ENCODE data around the gene FXYD2.

FXYD2 gene

GRCh38 chr11:117862019-117862725, 37.6 kb upstream of the FXYD2 start:
- Mint-ChIP-seq H3K27me3 (no peaks in the 10 kb centered on the region), H3K9me3 (ENCODE audit: low read depth) (no peaks in the 10 kb centered on the region), H3K36me3 (no peaks in the 10 kb centered on the region), H3K27ac (no peak overlapping the region), H3K4me1 (ENCODE audit: low read depth) (no peaks in the 10 kb centered on the region), H3K4me3 (no peak overlapping the region)

GRCh38 chr11:117861151-117862018, 36.8 kb upstream of the FXYD2 start:
- Mint-ChIP-seq H3K27ac (no peak overlapping the region), H3K4me3 (no peak overlapping the region), H3K36me3 (no peaks in the 10 kb centered on the region), H3K9me3 (ENCODE audit: low read depth) (no peaks in the 10 kb centered on the region), H3K4me1 (ENCODE audit: low read depth) (no peaks in the 10 kb centered on the region), H3K27me3 (no peaks in the 10 kb centered on the region)

GRCh38 chr11:117860139-117860538, 35.6 kb upstream of the FXYD2 start:
- H3K27ac Mint-ChIP-seq: no peak overlapping the region
- no peaks in the 10 kb centered on the region for H3K36me3 Mint-ChIP-seq
- H3K27me3 Mint-ChIP-seq: no peaks in the 10 kb centered on the region
- no peak overlapping the region for H3K4me3 Mint-ChIP-seq
- H3K4me1 Mint-ChIP-seq (ENCODE audit: low read depth): no peaks in the 10 kb centered on the region
- no peaks in the 10 kb centered on the region for H3K9me3 Mint-ChIP-seq (ENCODE audit: low read depth)

GRCh38 chr11:117859488-117860112, 35.1 kb upstream of the FXYD2 start:
- Mint-ChIP-seq H3K4me1 (ENCODE audit: low read depth) (no peaks in the 10 kb centered on the region), H3K27me3 (no peaks in the 10 kb centered on the region), H3K27ac (no peak overlapping the region), H3K36me3 (no peaks in the 10 kb centered on the region), H3K9me3 (ENCODE audit: low read depth) (no peaks in the 10 kb centered on the region), H3K4me3 (no peak overlapping the region)

GRCh38 chr11:117859061-117859460, 34.5 kb upstream of the FXYD2 start:
- Mint-ChIP-seq H3K4me3 (no peak overlapping the region), H3K4me1 (ENCODE audit: low read depth) (no peaks in the 10 kb centered on the region), H3K27ac (no peak overlapping the region), H3K27me3 (no peaks in the 10 kb centered on the region), H3K9me3 (ENCODE audit: low read depth) (no peaks in the 10 kb centered on the region), H3K36me3 (no peaks in the 10 kb centered on the region)

- Mint-ChIP-seq H3K27me3 (no peaks in the 10 kb centered on the region), H3K4me3 (no peak overlapping the region), H3K36me3 (peaks cover 2% of the 10 kb centered on the region), H3K27ac (no peak overlapping the region), H3K4me1 (ENCODE audit: low read depth) (no peaks in the 10 kb centered on the region), H3K9me3 (ENCODE audit: low read depth) (peaks cover 3% of the 10 kb centered on the region)
Measured at GRCh38 chr11:117857734-117858414, 33.3 kb upstream of the FXYD2 start.

- Mint-ChIP-seq H3K4me3 (no peak overlapping the region), H3K27ac (no peak overlapping the region), H3K9me3 (ENCODE audit: low read depth) (peaks cover 8% of the 10 kb centered on the region), H3K4me1 (ENCODE audit: low read depth) (no peaks in the 10 kb centered on the region), H3K27me3 (no peaks in the 10 kb centered on the region), H3K36me3 (peaks cover 7% of the 10 kb centered on the region)
Measured at GRCh38 chr11:117855912-117856651, 31.5 kb upstream of the FXYD2 start.

- Mint-ChIP-seq H3K27ac (no peak overlapping the region), H3K4me1 (ENCODE audit: low read depth) (no peaks in the 10 kb centered on the region), H3K36me3 (peaks cover 7% of the 10 kb centered on the region), H3K27me3 (no peaks in the 10 kb centered on the region), H3K9me3 (ENCODE audit: low read depth) (peaks cover 8% of the 10 kb centered on the region), H3K4me3 (no peak overlapping the region)
Measured at GRCh38 chr11:117855186-117855845, 30.8 kb upstream of the FXYD2 start.

- Mint-ChIP-seq H3K27ac (no peak overlapping the region), H3K27me3 (no peaks in the 10 kb centered on the region), H3K36me3 (peaks cover 7% of the 10 kb centered on the region), H3K9me3 (ENCODE audit: low read depth) (peaks cover 8% of the 10 kb centered on the region), H3K4me1 (ENCODE audit: low read depth) (no peaks in the 10 kb centered on the region), H3K4me3 (no peak overlapping the region)
Measured at GRCh38 chr11:117852309-117852708, 27.8 kb upstream of the FXYD2 start.

GRCh38 chr11:117851852-117852251, 27.3 kb upstream of the FXYD2 start:
- Mint-ChIP-seq H3K4me3 (no peak overlapping the region), H3K36me3 (peaks cover 7% of the 10 kb centered on the region), H3K27ac (no peak overlapping the region), H3K27me3 (no peaks in the 10 kb centered on the region), H3K9me3 (ENCODE audit: low read depth) (peaks cover 8% of the 10 kb centered on the region), H3K4me1 (ENCODE audit: low read depth) (no peaks in the 10 kb centered on the region)

GRCh38 chr11:117851106-117851505, 26.6 kb upstream of the FXYD2 start:
- H3K27ac Mint-ChIP-seq: no peak overlapping the region
- H3K4me3 Mint-ChIP-seq: no peak overlapping the region
- no peaks in the 10 kb centered on the region for H3K27me3 Mint-ChIP-seq
- H3K4me1 Mint-ChIP-seq (ENCODE audit: low read depth): no peaks in the 10 kb centered on the region
- peaks cover 8% of the 10 kb centered on the region for H3K9me3 Mint-ChIP-seq (ENCODE audit: low read depth)
- H3K36me3 Mint-ChIP-seq: peaks cover 7% of the 10 kb centered on the region

GRCh38 chr11:117849781-117850414, 25.4 kb upstream of the FXYD2 start:
- no peaks in the 10 kb centered on the region for H3K4me1 Mint-ChIP-seq (ENCODE audit: low read depth)
- H3K9me3 Mint-ChIP-seq (ENCODE audit: low read depth): peaks cover 8% of the 10 kb centered on the region

GRCh38 chr11:117843666-117844484, 19.3 kb upstream of the FXYD2 start:
- H3K4me3 Mint-ChIP-seq: no peak overlapping the region
- H3K36me3 Mint-ChIP-seq: no peaks in the 10 kb centered on the region
- H3K4me1 Mint-ChIP-seq (ENCODE audit: low read depth): peaks cover 6% of the 10 kb centered on the region
- no peaks in the 10 kb centered on the region for H3K27me3 Mint-ChIP-seq
- no peaks in the 10 kb centered on the region for H3K9me3 Mint-ChIP-seq (ENCODE audit: low read depth)
- H3K27ac Mint-ChIP-seq: no peak overlapping the region

More at GRCh38 chr11:117849781-117850414, 25.4 kb upstream of the FXYD2 start:
- no peak overlapping the region for H3K27ac Mint-ChIP-seq
- no peak overlapping the region for H3K4me3 Mint-ChIP-seq
- H3K36me3 Mint-ChIP-seq: peaks cover 7% of the 10 kb centered on the region
- no peaks in the 10 kb centered on the region for H3K27me3 Mint-ChIP-seq
